Endothelial cell of umbilical vein (primary cell): ENCODE measurements around the gene ACSS1.

Experiments
- CTCF ChIP-seq, 2 donors: IDR thresholded peaks; 1 replicate in 1 of 2; 2 replicates in 1 of 2; pipeline ENCODE4 v1.5.1; 2011; ENCODE audit warnings: low read length in 2 of 2, mild to moderate bottlenecking in 2 of 2, moderate library complexity in 2 of 2, control low read depth in 1 of 2, inconsistent platforms in 1 of 2, low read depth in 1 of 2; ENCODE audit not compliant: insufficient read depth in 1 of 2; ENCODE audit errors: extremely low read depth in 1 of 2
- EZH2 ChIP-seq: IDR thresholded peaks from 2 replicates; pipeline ENCODE4 v1.6.1; 2012; ENCODE audit warnings: borderline replicate concordance, low read depth, mild to moderate bottlenecking, moderate library complexity, low read length, inconsistent platforms; ENCODE audit not compliant: severe bottlenecking
- FOS ChIP-seq: IDR thresholded peaks from 2 replicates; pipeline ENCODE4 v1.6.1; 2011; ENCODE audit warnings: mild to moderate bottlenecking, low read length, moderate library complexity, borderline replicate concordance; ENCODE audit not compliant: insufficient read depth
- POLR2A ChIP-seq: IDR thresholded peaks from 2 replicates; pipeline ENCODE4 v1.6.1; 2012; ENCODE audit warnings: low read depth, mild to moderate bottlenecking, control low read depth, low read length
- POLR2AphosphoS5 ChIP-seq: IDR thresholded peaks from 2 replicates; pipeline ENCODE4 v1.6.1; 2012; ENCODE audit warnings: low read depth, mild to moderate bottlenecking, control low read depth, low read length, moderate library complexity; ENCODE audit not compliant: insufficient read depth

GRCh38 chr20:24989162-24989561, 68.8 kb downstream of the ACSS1 start:
- TF ChIP-seq CTCF (IDR thresholded peaks at IDR 0.05; ENCODE audit: extremely low read depth in 1 of 2, insufficient read depth in 1 of 2, low read depth in 1 of 2, low read length in 2 of 2) (no peak), FOS (no peak), POLR2AphosphoS5 (no peak), POLR2A (no peak), EZH2 (no peak)
